ENCODE data around the gene CORO2A.
A peak's percentile ranks its signal among the peaks of the same experiment; 100 is the strongest.
"Not testable (repeated sequence)": the region's sequence is repeated elsewhere in the genome, so short reads cannot be mapped to it uniquely, and the experiment has no call there.

The CORO2A gene

DNA sequence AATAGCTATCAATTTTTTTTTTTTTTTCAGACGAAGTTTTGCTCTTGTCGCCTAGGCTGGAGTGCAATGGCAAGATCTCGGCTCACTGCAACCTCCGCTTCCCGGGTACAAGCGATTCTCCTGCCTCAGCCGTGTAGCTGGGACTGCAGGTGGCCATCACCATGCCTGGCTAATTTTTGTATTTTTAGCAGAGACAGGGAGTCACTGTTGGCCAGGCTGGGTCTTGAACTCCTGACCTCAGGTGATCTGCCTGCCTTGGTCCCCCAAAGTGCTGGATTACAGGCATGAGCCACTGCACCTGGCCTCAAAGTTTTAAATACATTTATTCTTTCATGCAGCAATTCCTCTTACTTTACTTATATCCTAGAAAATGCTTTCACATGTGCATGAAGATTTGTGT lies 91.0 kb downstream of the CORO2A start:
- DNase-seq: no peak
- CTCF ChIA-PET: interaction anchor here (0.6 to 1.4 kb wide), 4 partner anchors 18 to 179 kb away, joined by 3 to 24 read pairs (median 4); partner anchors contain the start of genes TRIM14 and TRMO
- H3K36me3 Mint-ChIP-seq: peaks cover 61% of the 10 kb centered on the region
- H3K9me3 Mint-ChIP-seq: no peaks in the 10 kb centered on the region
- no peaks in the 10 kb centered on the region for H3K27me3 Mint-ChIP-seq
- H3K4me3 Mint-ChIP-seq: peak overlapping the region; percentile 61
- peaks cover 94% of the 10 kb centered on the region for H3K4me1 Mint-ChIP-seq
- H3K27ac Mint-ChIP-seq: peak overlapping the region; percentile 98

DNA sequence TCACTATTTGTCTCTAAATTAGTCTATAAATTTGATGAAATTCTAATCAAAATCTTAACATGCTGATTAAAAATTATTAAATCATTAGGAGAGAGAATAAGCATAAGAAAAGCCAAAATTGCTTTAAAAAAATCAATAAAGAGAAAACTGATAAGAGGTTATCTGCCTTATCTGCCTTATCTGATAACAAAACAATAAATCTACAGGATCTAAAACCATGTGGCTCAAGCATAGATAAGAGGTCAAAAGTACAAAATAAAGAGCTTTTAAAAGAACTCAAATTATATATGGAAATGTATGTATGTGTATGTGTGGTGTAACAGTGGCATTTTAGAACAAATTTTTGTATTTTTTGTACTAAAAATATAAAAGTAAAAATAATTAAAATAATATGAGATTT lies 92.0 kb downstream of the CORO2A start:
- H3K27me3 Mint-ChIP-seq: no peaks in the 10 kb centered on the region
- no peaks in the 10 kb centered on the region for H3K9me3 Mint-ChIP-seq
- no peak for DNase-seq
- H3K4me1 Mint-ChIP-seq: peaks cover 92% of the 10 kb centered on the region
- peaks cover 61% of the 10 kb centered on the region for H3K36me3 Mint-ChIP-seq
- peak overlapping the region; percentile 61 for H3K4me3 Mint-ChIP-seq
- CTCF ChIA-PET: no interaction called here
- peak overlapping the region; percentile 96 for H3K27ac Mint-ChIP-seq

DNA sequence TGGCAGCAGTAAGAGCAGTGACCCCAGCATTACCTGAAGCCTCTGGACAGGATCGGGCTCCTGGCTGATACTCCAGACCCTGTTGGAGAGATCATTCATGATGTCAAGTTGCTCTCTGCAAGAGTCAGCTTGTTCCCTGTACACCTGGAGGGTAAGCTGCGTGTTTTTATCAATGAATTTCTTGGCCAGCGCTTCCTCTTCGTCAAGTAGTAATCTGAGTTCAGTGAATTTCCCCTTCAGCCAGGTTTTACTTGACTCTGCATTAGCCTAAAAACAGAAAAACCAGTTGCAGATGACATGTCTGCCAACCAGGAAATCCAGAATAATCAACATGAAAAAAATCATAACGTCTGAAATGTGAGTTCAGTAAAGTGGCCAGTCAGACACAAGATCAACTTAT lies 92.5 kb downstream of the CORO2A start:
- CTCF ChIA-PET: no interaction called here
- Mint-ChIP-seq H3K9me3 (no peaks in the 10 kb centered on the region), H3K4me3 (peak overlapping the region; percentile 61), H3K27ac (peak overlapping the region; percentile 96), H3K36me3 (peaks cover 61% of the 10 kb centered on the region), H3K27me3 (no peaks in the 10 kb centered on the region), H3K4me1 (peaks cover 90% of the 10 kb centered on the region)
- DNase-seq: no peak

DNA sequence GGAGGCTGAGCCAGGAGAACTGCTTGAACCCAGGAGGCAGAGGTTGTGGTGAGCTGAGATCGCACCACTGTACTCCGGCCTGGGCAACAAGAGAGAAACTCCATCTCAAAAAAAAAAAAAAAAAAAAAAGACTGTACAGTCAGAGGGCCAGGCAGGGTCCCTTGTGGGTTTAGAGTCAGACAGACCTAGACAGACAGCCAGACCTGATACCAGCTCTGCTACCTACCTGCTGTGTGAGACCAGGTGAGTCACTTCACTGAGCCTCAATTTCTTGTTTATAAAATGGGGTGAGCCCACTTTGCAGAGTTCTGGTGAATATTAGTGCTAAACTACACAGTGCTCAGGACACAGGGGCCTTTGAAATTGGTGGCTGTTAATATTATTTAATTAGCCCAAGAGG lies 93.1 kb downstream of the CORO2A start:
- no peak for DNase-seq
- CTCF ChIA-PET: no interaction called here
- Mint-ChIP-seq H3K9me3 (no peaks in the 10 kb centered on the region), H3K27me3 (no peaks in the 10 kb centered on the region), H3K4me1 (peaks cover 89% of the 10 kb centered on the region), H3K27ac (peak overlapping the region; percentile 96), H3K4me3 (no peak overlapping the region), H3K36me3 (peaks cover 61% of the 10 kb centered on the region)

DNA sequence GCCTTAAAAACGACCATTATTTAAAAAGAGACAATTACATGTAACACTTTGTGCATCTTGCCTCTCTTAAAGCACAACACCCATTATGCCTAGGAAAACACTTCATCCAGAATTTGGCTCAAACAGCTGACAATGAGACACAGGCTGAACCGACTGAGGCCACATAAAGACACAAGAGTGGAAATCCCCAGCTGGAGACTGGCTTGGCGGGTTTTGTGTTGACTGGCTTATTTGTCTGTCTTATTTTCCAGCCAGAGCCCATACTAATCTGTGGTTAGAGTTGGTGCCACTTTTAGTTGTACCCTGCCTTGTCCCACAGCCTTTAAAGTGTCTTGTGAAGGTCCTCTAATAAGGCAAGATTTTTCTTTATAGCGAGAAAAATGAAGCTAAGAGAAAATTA lies 94.6 kb downstream of the CORO2A start:
- Mint-ChIP-seq H3K4me1 (peaks cover 87% of the 10 kb centered on the region), H3K27me3 (no peaks in the 10 kb centered on the region), H3K27ac (peak overlapping the region; percentile 96), H3K9me3 (no peaks in the 10 kb centered on the region), H3K36me3 (peaks cover 63% of the 10 kb centered on the region), H3K4me3 (no peak overlapping the region)
- peak; percentile 47 for DNase-seq
- CTCF ChIA-PET: interaction anchor here (1.3 to 1.9 kb wide), 4 partner anchors 21 to 165 kb away, joined by 3 to 9 read pairs (median 6); partner anchors contain the start of genes CORO2A and TRIM14

DNA sequence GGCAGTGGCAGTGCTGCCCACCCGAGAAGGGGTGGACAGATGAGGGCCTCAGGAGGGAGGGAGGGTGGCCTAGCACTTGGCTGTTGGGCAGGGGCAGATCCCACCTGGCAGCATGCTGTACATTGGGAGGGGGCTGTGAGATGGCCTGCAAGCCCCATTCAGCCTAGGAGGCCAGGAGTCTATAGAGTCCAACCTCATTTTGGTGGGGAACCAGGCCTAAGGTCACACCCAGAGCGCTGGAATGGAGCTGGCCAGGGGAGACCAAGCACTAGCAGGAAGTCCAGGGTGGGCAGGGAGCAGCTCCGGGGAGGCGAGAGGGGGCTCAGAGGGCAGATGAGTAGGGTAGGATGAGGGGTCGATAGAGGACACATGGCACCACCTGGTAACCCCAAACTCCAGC lies 96.3 kb downstream of the CORO2A start:
- Mint-ChIP-seq H3K4me1 (peaks cover 79% of the 10 kb centered on the region), H3K27ac (no peak overlapping the region), H3K36me3 (peaks cover 68% of the 10 kb centered on the region), H3K4me3 (no peak overlapping the region), H3K9me3 (no peaks in the 10 kb centered on the region), H3K27me3 (no peaks in the 10 kb centered on the region)
- CTCF ChIA-PET: no interaction called here
- no peak for DNase-seq

DNA sequence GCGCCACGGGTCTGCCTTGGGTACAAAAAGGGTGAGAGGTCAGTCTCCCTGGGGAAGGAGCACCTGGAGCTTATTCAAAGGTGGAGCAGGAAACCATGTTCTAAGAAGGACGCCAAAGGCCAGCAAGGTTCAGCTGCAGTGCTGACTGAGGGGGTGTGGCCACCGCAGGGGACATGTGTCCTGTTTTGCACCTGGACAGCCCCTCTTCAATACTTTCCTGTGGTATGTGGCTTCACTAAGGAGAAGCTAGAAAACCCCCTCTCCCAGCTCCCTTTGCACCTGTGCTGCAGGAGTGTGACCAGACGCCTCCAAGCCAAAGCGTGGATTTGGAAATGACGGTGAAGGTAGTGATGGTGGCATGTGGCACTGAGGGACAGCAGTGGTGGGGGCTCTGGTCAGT lies 97.0 kb downstream of the CORO2A start:
- peaks cover 70% of the 10 kb centered on the region for H3K36me3 Mint-ChIP-seq
- H3K27ac Mint-ChIP-seq: peak overlapping the region; percentile 81
- peaks cover 72% of the 10 kb centered on the region for H3K4me1 Mint-ChIP-seq
- DNase-seq: no peak
- no peaks in the 10 kb centered on the region for H3K27me3 Mint-ChIP-seq
- CTCF ChIA-PET: interaction anchor here (0.8 kb wide), 1 partner anchor 23 kb away, joined by 3 read pairs; no protein-coding TSS in a partner anchor
- H3K9me3 Mint-ChIP-seq: no peaks in the 10 kb centered on the region
- H3K4me3 Mint-ChIP-seq: no peak overlapping the region

DNA sequence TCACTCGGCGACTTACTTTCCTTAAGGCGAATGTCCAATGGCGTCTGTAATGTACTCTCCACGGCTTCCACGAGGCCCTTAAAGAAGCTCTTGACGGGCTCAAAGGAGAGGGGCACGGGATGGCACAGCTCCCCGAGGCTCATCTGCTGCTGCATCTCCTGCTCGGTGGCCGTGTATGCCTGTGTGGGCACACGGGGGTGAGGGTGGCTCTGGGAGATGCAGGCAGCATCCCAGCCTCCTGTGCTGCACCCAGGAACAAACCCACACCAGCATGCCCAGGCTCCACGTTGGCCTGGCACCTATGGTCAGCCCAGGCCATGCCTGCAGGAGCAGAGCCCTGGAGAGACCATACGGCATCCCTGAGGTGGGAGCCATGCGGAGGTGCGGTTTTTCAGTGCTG lies 97.6 kb downstream of the CORO2A start:
- CTCF ChIA-PET: interaction anchor here (0.8 kb wide), 1 partner anchor 23 kb away, joined by 3 read pairs; no protein-coding TSS in a partner anchor
- H3K36me3 Mint-ChIP-seq: peaks cover 69% of the 10 kb centered on the region
- DNase-seq: no peak
- H3K27me3 Mint-ChIP-seq: no peaks in the 10 kb centered on the region
- no peaks in the 10 kb centered on the region for H3K9me3 Mint-ChIP-seq
- peaks cover 70% of the 10 kb centered on the region for H3K4me1 Mint-ChIP-seq
- no peak overlapping the region for H3K4me3 Mint-ChIP-seq
- peak overlapping the region; percentile 74 for H3K27ac Mint-ChIP-seq

DNA sequence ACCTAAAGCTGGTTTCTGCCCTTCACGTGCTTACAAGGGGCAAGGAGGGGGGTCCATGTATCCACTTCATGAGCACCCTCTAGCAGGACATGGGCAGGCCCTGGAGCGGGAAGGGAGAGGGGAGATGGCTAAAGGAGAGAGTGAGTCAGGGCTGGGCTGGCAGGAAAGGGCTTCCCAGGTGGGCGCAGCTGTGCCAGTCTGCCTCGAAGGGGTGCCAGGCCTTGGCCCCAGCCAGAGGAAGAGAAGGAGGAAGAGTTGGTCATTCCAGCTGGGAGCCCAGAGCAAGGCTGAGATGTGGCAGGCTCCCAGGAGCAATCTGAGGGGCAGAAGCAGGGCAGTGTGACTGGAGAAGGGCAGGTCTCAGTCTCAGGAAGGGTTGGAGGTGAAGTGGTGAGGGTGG lies 98.1 kb downstream of the CORO2A start:
- CTCF ChIA-PET: no interaction called here
- Mint-ChIP-seq H3K4me3 (no peak overlapping the region), H3K9me3 (no peaks in the 10 kb centered on the region), H3K4me1 (peaks cover 70% of the 10 kb centered on the region), H3K27me3 (no peaks in the 10 kb centered on the region), H3K36me3 (peaks cover 71% of the 10 kb centered on the region), H3K27ac (peak overlapping the region; percentile 74)
- DNase-seq: no peak

DNA sequence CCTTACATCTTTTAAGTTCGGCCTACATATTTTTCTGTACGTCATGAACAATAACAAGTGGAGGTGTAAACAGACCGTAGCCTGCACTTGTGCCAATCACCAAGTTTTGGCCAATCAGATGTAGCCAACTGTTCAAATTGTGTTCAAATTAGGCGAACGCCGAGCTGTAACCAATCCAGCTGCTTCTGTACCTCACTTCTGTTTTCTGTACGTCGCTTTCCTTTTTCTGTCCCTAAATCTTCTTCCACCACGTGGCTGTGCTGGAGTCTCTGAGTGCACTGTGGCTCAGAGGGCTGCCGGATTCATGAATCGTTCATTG lies 99.9 kb downstream of the CORO2A start:
- CTCF ChIA-PET: interaction anchor here (2.2 kb wide), 1 partner anchor 163 kb away, joined by 7 read pairs; the partner anchor contains the start of gene TBC1D2
- Mint-ChIP-seq H3K27me3 (no peaks in the 10 kb centered on the region), H3K4me1 (peaks cover 60% of the 10 kb centered on the region), H3K4me3 (no peak overlapping the region), H3K9me3 (no peaks in the 10 kb centered on the region), H3K36me3 (peaks cover 66% of the 10 kb centered on the region), H3K27ac (peak overlapping the region; percentile 69)
- no peak for DNase-seq

DNA sequence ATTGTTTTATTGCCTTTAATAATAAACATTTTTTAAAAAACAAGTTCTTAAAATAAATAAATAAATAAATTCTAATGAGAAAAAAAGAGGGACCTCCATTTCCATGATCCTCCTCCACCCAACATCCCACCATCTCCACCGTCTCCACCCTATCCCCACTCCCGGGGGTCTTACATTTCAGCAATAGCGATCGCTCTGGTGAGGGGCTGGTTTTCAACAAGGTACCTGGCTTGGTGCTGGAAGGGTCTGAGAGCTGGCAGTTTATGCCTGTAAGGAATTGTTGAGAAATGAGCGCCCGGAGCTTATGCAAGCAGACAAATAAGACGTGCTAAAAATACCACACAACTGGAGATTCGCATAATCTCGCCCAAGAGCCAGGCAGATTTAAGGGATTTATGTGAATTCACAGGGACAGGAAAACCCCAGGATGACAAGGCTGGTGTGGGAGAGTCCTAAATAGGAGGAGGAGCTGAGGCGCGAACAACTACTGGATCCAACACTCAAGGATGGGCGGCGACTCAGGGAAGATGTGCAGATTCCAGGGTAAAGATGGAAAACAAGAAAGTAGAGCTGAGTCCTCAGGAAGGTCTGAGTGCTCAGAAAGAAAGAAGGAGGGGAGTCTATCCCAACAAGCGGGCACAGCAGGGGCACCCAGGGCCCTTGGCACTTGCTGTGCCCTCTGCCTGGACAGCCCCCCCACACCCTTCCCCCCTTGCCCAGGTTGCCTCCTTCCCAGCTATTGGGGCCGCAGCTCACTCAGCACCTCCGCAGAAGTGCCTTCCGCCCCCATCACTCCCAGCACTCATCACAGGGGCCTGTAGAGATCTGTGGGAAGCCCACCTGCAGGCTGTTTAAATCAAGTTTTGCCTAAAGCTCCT lies 100.5 kb downstream of the CORO2A start:
- CTCF ChIA-PET: interaction anchor here (1.1 to 2.2 kb wide), 3 partner anchors 18 to 164 kb away, joined by 3 to 7 read pairs (median 5); partner anchors contain the start of genes TBC1D2 and TRIM14
- DNase-seq: no peak

DNA sequence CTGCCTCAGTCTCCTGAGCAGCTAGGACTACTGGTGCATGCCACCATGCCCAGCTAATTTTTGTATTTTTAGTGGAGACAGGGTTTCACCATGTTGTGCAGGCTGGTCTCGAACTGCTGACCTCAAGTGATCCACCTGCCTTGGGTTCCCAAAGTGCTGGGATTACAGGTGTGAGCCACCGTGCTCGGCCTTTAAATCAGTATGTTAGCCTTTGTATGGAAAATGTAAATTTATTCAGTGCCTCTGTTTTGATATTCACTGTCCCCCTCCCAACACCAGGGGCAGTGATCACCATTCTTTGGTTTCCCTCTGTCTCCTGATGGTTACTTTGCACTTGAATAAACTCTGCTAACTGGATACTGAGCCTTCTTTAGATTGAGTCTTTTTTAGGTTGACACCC lies 101.8 kb downstream of the CORO2A start:
- H3K27ac Mint-ChIP-seq: peak overlapping the region; percentile 11
- peaks cover 61% of the 10 kb centered on the region for H3K36me3 Mint-ChIP-seq
- not testable (repeated sequence) for H3K27me3 Mint-ChIP-seq, H3K9me3 Mint-ChIP-seq, H3K4me3 Mint-ChIP-seq, DNase-seq
- H3K4me1 Mint-ChIP-seq: peaks cover 49% of the 10 kb centered on the region
- CTCF ChIA-PET: interaction anchor here (0.7 to 2.2 kb wide), 4 partner anchors 19 to 188 kb away, joined by 3 to 7 read pairs (median 4); partner anchors contain the start of genes TBC1D2 and TRIM14

More for the DNA sequence above, 100.5 kb downstream of the CORO2A start:
- Mint-ChIP-seq H3K36me3 (peaks cover 62% of the 10 kb centered on the region), H3K27me3 (no peaks in the 10 kb centered on the region), H3K27ac (peak overlapping the region; percentile 69), H3K9me3 (no peaks in the 10 kb centered on the region), H3K4me1 (peaks cover 56% of the 10 kb centered on the region), H3K4me3 (no peak overlapping the region)

DNA sequence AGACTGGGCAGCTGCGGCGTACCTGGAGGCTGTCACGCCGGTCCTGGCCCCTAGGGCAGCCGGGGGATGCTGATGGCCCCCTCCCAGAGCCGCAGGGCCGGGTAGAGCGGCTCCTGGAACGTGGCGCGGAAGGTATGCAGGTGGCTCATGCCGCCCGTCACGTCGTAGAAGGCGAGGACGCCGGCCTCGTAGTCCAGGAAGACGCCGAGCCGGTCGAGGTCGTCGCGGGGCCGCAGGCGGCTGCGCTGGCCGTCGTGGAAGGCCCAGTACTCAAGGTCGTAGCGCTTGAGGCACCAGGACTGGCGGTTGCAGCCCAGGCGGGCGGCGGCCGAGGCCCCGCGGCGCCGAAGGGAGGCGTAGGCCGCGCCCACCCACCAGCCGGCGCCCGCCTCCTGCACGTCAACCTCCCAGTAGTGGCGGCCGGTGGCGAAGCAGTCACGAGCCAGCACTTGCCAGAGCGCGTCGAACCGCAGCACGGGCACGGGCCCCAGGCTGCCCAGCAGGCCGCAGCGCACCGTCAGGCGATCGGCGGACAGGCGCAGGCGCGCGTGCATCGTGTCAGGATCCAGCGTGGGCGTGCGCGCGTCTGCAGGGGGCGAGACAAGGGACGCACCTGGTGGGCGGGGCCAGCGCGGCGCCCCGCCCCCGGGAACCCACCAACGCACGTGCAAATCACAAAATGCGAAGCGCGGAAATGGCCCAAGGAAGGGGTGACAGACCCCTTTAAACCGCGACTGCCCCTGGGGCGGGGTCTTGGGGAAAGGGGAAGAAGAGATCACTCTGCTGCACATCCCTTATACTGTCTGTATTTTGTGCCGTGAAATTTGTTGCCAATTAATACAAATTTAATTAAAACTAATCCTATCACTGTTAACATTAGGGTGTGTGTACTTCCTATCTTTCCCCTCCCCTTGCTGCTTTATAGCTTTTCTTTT lies 104.8 kb downstream of the CORO2A start:
- peak; percentile 35 for DNase-seq
- H3K27me3 Mint-ChIP-seq: no peaks in the 10 kb centered on the region
- CTCF ChIA-PET: interaction anchor here (1.0 kb wide), 1 partner anchor 106 kb away, joined by 3 read pairs; no protein-coding TSS in a partner anchor
- H3K27ac Mint-ChIP-seq: no peak overlapping the region
- no peaks in the 10 kb centered on the region for H3K9me3 Mint-ChIP-seq
- H3K4me1 Mint-ChIP-seq: peaks cover 37% of the 10 kb centered on the region
- H3K4me3 Mint-ChIP-seq: no peak overlapping the region
- peaks cover 55% of the 10 kb centered on the region for H3K36me3 Mint-ChIP-seq

DNA sequence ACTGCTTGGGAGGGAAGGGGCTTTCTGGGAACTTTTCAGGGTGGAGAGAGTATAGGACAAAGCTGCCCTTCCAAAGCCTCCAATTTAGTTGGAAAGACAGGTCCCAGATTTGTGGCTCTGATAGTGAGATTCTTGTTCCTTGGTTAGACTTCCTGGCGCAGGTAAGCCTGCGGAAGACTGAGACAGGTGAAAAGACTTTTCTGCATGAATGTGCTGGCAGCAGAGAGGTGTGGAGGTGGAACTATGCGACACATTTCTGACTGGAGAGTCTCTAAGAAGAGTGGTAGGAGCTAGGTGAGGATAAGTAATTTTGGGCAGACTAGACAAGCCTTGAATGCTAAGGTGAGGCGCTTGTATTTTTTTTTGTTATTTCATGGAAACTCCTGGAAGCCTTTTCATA lies 106.0 kb downstream of the CORO2A start:
- peaks cover 61% of the 10 kb centered on the region for H3K36me3 Mint-ChIP-seq
- peak overlapping the region; percentile 27 for H3K4me3 Mint-ChIP-seq
- DNase-seq: no peak
- peaks cover 42% of the 10 kb centered on the region for H3K4me1 Mint-ChIP-seq
- no peaks in the 10 kb centered on the region for H3K27me3 Mint-ChIP-seq
- H3K27ac Mint-ChIP-seq: peak overlapping the region; percentile 62
- no peaks in the 10 kb centered on the region for H3K9me3 Mint-ChIP-seq
- CTCF ChIA-PET: no interaction called here
